ENCODE measurements around the gene DNAL1. TPM values are rescaled to one million over a fixed set of nuclear protein-coding genes. Genes with fewer than 3 reads are reported as not detected.

Gene DNAL1
- polyA plus RNA-seq, 1 donor (not counting 4 experiments of a cell fraction or from before 2014, with no cell fraction given) = 8.4 TPM

- TF ChIP-seq CTCF (optimal IDR thresholded peaks at IDR 0.05 in 1 of 3, IDR thresholded peaks at IDR 0.05 in 1 of 3, conservative IDR thresholded peaks at IDR 0.05 in 1 of 3; ENCODE audit: extremely low read depth in 1 of 3, insufficient read depth in 2 of 3, low read length in 3 of 3) = no peak
- TF ChIP-seq EZH2 (IDR thresholded peaks at IDR 0.05; ENCODE audit: low read length) = no peak
- Histone ChIP-seq H3K9me3 (ENCODE audit: control insufficient read depth, low read depth, low read length) (no peaks in the 10 kb centered on the region), H2AFZ (ENCODE audit: control insufficient read depth, low read length) (no peak overlapping the region), H3K9me1 (ENCODE audit: control insufficient read depth, extremely low read depth, insufficient read depth, low read length) (no peaks in the 10 kb centered on the region), H3K4me3 (ENCODE audit: control insufficient read depth in 2 of 3, extremely low read depth in 1 of 3, insufficient read depth in 2 of 3, low read depth in 1 of 3, low read length in 3 of 3) (no peak overlapping the region), H3K9ac (ENCODE audit: control insufficient read depth, extremely low read depth, insufficient read depth, low read length) (no peak overlapping the region), H4K20me1 (ENCODE audit: control insufficient read depth, extremely low read depth, insufficient read depth, low read length) (no peaks in the 10 kb centered on the region), H3K27ac (ENCODE audit: control insufficient read depth, insufficient read depth, low read length) (no peak overlapping the region), H3K4me1 (ENCODE audit: control insufficient read depth, extremely low read depth, insufficient read depth, low read length) (peaks cover 10% of the 10 kb centered on the region), H3K79me2 (ENCODE audit: control insufficient read depth, insufficient read depth, low read length) (no peaks in the 10 kb centered on the region), H3K4me2 (ENCODE audit: control insufficient read depth, extremely low read depth, insufficient read depth, low read depth, low read length) (no peak overlapping the region), H3K27me3 (ENCODE audit: control insufficient read depth, extremely low read depth, insufficient read depth, low read length) (no peaks in the 10 kb centered on the region), H3K36me3 (ENCODE audit: control insufficient read depth in 2 of 2, extremely low read depth in 1 of 2, insufficient read depth in 2 of 2, low read length in 2 of 2) (no peaks in the 10 kb centered on the region)
- DNase-seq (ENCODE audit: low read depth, low spot score) (no peak), FAIRE-seq (no peak)
- dilution Hi-C loops (cut with MboI; ENCODE audit: extremely low pct_ligation_motif_present, low sequenced_read_pairs) = no loop called here
These were observed 49.3 kb downstream of the DNAL1 start for GRCh38 chr14:73694083-73694482.

GRCh38 chr14:73695082-73695481 is 50.3 kb downstream of the DNAL1 start:
- H3K9me1 ChIP-seq (ENCODE audit: control insufficient read depth, extremely low read depth, insufficient read depth, low read length) = no peaks in the 10 kb centered on the region
- H3K27me3 ChIP-seq (ENCODE audit: control insufficient read depth, extremely low read depth, insufficient read depth, low read length) = no peaks in the 10 kb centered on the region
- dilution Hi-C loops (cut with MboI; ENCODE audit: extremely low pct_ligation_motif_present, low sequenced_read_pairs) = no loop called here
- no peak overlapping the region for H3K27ac ChIP-seq (ENCODE audit: control insufficient read depth, insufficient read depth, low read length)
- no peak overlapping the region for H3K4me2 ChIP-seq (ENCODE audit: control insufficient read depth, extremely low read depth, insufficient read depth, low read depth, low read length)
- no peak overlapping the region for H3K4me3 ChIP-seq (ENCODE audit: control insufficient read depth in 2 of 3, extremely low read depth in 1 of 3, insufficient read depth in 2 of 3, low read depth in 1 of 3, low read length in 3 of 3)
- no peaks in the 10 kb centered on the region for H3K36me3 ChIP-seq (ENCODE audit: control insufficient read depth in 2 of 2, extremely low read depth in 1 of 2, insufficient read depth in 2 of 2, low read length in 2 of 2)
- H2AFZ ChIP-seq (ENCODE audit: control insufficient read depth, low read length) = no peak overlapping the region
- DNase-seq (ENCODE audit: low read depth, low spot score) (no peak), FAIRE-seq (no peak)
- H3K79me2 ChIP-seq (ENCODE audit: control insufficient read depth, insufficient read depth, low read length) = no peaks in the 10 kb centered on the region
- TF ChIP-seq EZH2 (IDR thresholded peaks at IDR 0.05; ENCODE audit: low read length) (no peak), CTCF (optimal IDR thresholded peaks at IDR 0.05 in 1 of 3, IDR thresholded peaks at IDR 0.05 in 1 of 3, conservative IDR thresholded peaks at IDR 0.05 in 1 of 3; ENCODE audit: extremely low read depth in 1 of 3, insufficient read depth in 2 of 3, low read length in 3 of 3) (no peak)
- no peaks in the 10 kb centered on the region for H4K20me1 ChIP-seq (ENCODE audit: control insufficient read depth, extremely low read depth, insufficient read depth, low read length)
- H3K9me3 ChIP-seq (ENCODE audit: control insufficient read depth, low read depth, low read length) = no peaks in the 10 kb centered on the region
- peaks cover 10% of the 10 kb centered on the region for H3K4me1 ChIP-seq (ENCODE audit: control insufficient read depth, extremely low read depth, insufficient read depth, low read length)
- H3K9ac ChIP-seq (ENCODE audit: control insufficient read depth, extremely low read depth, insufficient read depth, low read length) = no peak overlapping the region

All from keratinocyte (primary cell).